Smooth muscle cell of trachea (primary cell): ENCODE measurements around the gene MDFI. TPM values are rescaled to one million over a fixed set of nuclear protein-coding genes. Genes with fewer than 3 reads are reported as not detected.

Experiments used
- total RNA-seq: library from RNA; depleted of rRNA; stranded (reverse); fragments of >200 nt; gene quantifications from 2 replicates; pipeline ENCODE4 v1.2.1, GENCODE V29; 2014

Gene MDFI
- total RNA-seq: 0.17 TPM in 1 of 2 replicates, not detected in the other

DNA sequence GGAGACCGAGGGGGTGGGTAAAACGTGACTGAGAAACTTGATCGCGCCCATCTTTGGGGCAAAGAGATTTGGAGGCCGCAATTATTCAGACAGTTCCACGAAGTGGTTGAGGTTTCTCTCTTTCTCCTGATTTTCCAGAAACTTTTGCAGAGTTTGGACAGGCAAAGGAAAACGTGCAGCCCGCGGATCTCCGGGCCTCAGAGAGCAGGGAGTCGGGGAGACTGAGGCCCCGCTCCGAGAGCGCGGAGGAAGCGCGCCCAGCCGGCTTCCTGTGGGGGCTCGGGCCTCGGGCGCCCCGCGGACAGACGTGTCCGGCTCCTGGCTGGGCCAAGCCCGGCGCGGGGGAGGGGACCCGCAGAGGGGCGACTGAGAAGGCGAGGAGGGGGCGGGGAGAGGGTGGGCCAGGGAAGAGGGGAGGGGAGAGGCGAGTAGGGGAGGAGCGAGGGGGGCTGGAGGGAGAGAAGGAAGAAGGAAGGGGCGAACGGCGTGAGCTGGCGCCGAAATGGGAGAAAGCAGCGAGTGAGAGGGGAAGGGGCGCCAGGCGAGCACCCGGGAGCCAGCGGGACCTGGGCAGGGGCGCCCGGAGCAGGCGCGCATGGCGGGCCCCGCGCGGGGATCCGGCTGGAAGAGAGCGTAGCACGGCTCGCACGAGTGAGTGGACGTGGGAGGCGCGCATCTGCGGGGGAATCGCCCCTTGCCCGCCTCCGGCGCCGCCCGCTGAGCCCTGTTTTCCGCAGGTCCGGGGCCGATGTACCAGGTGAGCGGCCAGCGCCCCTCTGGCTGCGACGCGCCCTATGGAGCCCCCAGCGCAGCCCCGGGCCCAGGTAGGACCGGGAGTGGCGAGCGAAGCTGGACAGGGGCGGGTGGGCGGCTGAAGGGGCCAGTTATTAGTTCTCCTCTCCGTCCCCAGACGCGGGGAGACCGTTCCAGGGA is at the start of gene MDFI:
TSS of gene MDFI (plus strand) at position 467 of the 933 bp plus-strand sequence. CDS start at position 749, 282 bp downstream.

Other genes with a start within 250 kb of the MDFI start
- 1.3 and 3.3 TPM in 2 replicates for gene FOXP4, start 92.1 kb upstream of the MDFI start, total RNA-seq
- gene TFEB, start 97.1 kb downstream of the MDFI start, total RNA-seq: 2.6 and 7.8 TPM in 2 replicates
- not detected in 2 replicates for gene PGC, start 108.9 kb downstream of the MDFI start, total RNA-seq
- 1.7 and 2.8 TPM in 2 replicates for gene FRS3, start 141.4 kb downstream of the MDFI start, total RNA-seq
- 0.83 TPM in 1 of 2 replicates, not detected in the other for gene PRICKLE4, start 142.3 kb downstream of the MDFI start, total RNA-seq
- gene TOMM6, start 149.2 kb downstream of the MDFI start, total RNA-seq: 51.8 and 89.4 TPM in 2 replicates